Naive thymus-derived CD4-positive, alpha-beta T cell (primary cell): ENCODE results near the gene DYNC2LI1. TPM values are rescaled to one million over a fixed set of nuclear protein-coding genes. Genes with fewer than 3 reads are reported as not detected.

Source experiments
- ATAC-seq: fragments of 150-1000 bp; cut with Tn5 transposase; 2 replicates; pipeline ENCODE4 v1.10.0; 2021; ENCODE audit warnings: mild to moderate bottlenecking, moderate library complexity
- CTCF ChIA-PET: fragments of 350-600 bp; sonication (Branson Sonifier 250); formaldehyde crosslinking; loops from one replicate; lab custom pipeline; 2021; ENCODE audit warnings: antibody characterized with exemption; lab: Charles Lee
- POLR2A ChIA-PET: fragments of 350-600 bp; sonication (Branson Sonifier 250); formaldehyde crosslinking; loops from one replicate; lab custom pipeline; 2021; ENCODE audit warnings: antibody characterized with exemption, inconsistent platforms; lab: Charles Lee
- DNase-seq, 9 donors: peaks; one replicate each; pipeline versions ENCODE4 v3.0.0 to v3.0.0-alpha.2; 2020 to 2022; ENCODE audit warnings: mixed read lengths in 1 of 9
- H3K27ac ChIP-seq: one replicate; pipeline ENCODE4 v1.7.0; 2013; ENCODE audit warnings: mild to moderate bottlenecking, low read depth, low read length, moderate library complexity
- H3K27me3 ChIP-seq, 2 donors: one replicate each; pipeline ENCODE4 v1.7.0; 2013; ENCODE audit warnings: low read length in 2 of 2, mild to moderate bottlenecking in 2 of 2, moderate library complexity in 2 of 2; ENCODE audit not compliant: control insufficient read depth in 2 of 2, insufficient read depth in 2 of 2
- H3K36me3 ChIP-seq, 3 experiments: 1 replicate in 2 of 3; 2 replicates in 1 of 3; pipeline ENCODE4 v1.7.0; 2013; ENCODE audit warnings: low read length in 3 of 3, mild to moderate bottlenecking in 3 of 3, moderate library complexity in 1 of 3; ENCODE audit not compliant: insufficient read depth in 3 of 3, control insufficient read depth in 2 of 3
- H3K4me1 ChIP-seq, 2 donors: one replicate each; pipeline ENCODE4 v1.7.0; 2013; ENCODE audit warnings: low read length in 2 of 2, mild to moderate bottlenecking in 2 of 2, moderate library complexity in 1 of 2; ENCODE audit not compliant: control insufficient read depth in 2 of 2, insufficient read depth in 2 of 2
- H3K4me3 ChIP-seq: 2 replicates; pipeline ENCODE4 v1.7.0; 2013; ENCODE audit warnings: mild to moderate bottlenecking, low read length
- H3K9me3 ChIP-seq, 3 experiments: 1 replicate in 2 of 3; 2 replicates in 1 of 3; pipeline ENCODE4 v1.7.0; 2013; ENCODE audit warnings: low read length in 3 of 3; ENCODE audit not compliant: control insufficient read depth in 2 of 3
- H3K27ac Mint-ChIP-seq, 9 donors: one replicate each; pipeline ENCODE4 v1.8.0; 2020 to 2022; ENCODE audit warnings: mixed read lengths in 9 of 9, mild to moderate bottlenecking in 8 of 9, moderate library complexity in 5 of 9, inconsistent platforms in 2 of 9
- H3K27me3 Mint-ChIP-seq, 5 donors: one replicate each; pipeline ENCODE4 v1.8.0; 2021 to 2022; ENCODE audit warnings: mixed read lengths in 5 of 5, mild to moderate bottlenecking in 1 of 5
- H3K36me3 Mint-ChIP-seq, 5 donors: one replicate each; pipeline ENCODE4 v1.8.0; 2020 to 2022; ENCODE audit warnings: mixed read lengths in 5 of 5, mild to moderate bottlenecking in 3 of 5, inconsistent platforms in 1 of 5
- H3K4me1 Mint-ChIP-seq, 7 donors: one replicate each; pipeline ENCODE4 v1.8.0; 2020 to 2022; ENCODE audit warnings: mixed read lengths in 7 of 7, mild to moderate bottlenecking in 3 of 7, inconsistent platforms in 1 of 7
- H3K4me3 Mint-ChIP-seq, 10 donors: one replicate each; pipeline ENCODE4 v1.8.0; 2020 to 2022; ENCODE audit warnings: mild to moderate bottlenecking in 10 of 10, mixed read lengths in 10 of 10, moderate library complexity in 6 of 10, inconsistent platforms in 2 of 10
- H3K9me3 Mint-ChIP-seq, 11 donors: one replicate each; pipeline ENCODE4 v1.8.0; 2020 to 2022; ENCODE audit warnings: mixed read lengths in 11 of 11, mild to moderate bottlenecking in 4 of 11, inconsistent platforms in 1 of 11, moderate library complexity in 1 of 11
- intact Hi-C, 2 donors: fragments of 100-400 bp; cut with micrococcal nuclease; formaldehyde crosslinking; loops; one replicate each; pipeline ENCODE4 v1.15.1; 2023
- polyA plus RNA-seq, 2 donors: library from polyadenylated mRNA; unstranded; fragments of 300-500 nt; fragmentation: Illumina TruSeq; gene quantifications; one replicate each; pipeline ENCODE4 v1.2.3, GENCODE V29; 2021
- total RNA-seq, 6 experiments: library from RNA in 5 of 6; stranded (reverse) in 5 of 6; gene quantifications; 1 replicate in 5 of 6; 2 replicates in 1 of 6; pipeline ENCODE4 v1.2.3 and lab custom pipeline; 2021 to 2026

The DYNC2LI1 gene
- total and polyA plus RNA-seq, 7 experiments from 2014 or later = 1.9 to 7.8 (median 5.4) TPM

DNA sequence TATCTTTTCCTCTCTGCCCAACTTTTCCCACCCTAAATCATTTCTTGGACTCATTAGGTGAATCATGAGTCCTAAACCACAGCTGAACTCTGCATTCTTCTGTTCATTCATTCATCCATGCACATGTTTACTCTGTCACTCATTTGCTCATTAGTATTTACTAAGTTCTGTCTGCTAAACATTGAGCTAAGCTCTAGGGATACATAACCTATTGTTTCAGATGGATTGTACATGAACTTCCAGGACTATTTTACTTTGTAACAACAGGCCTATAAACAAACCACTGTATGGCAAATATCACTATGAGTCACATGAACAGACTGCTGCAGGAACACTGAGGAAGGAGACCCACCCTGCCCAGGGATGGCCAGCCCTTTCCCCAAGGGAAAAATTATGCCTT, 14.6 kb upstream of the DYNC2LI1 start:
- no peak for ATAC-seq
- Histone ChIP-seq H3K27me3 (no peaks in the 10 kb centered on the region), H3K4me1 (no peaks in the 10 kb centered on the region), H3K9me3 (no peaks in the 10 kb centered on the region), H3K4me3 (no peak overlapping the region), H3K36me3 (no peaks in the 10 kb centered on the region), H3K27ac (no peak overlapping the region)
- no peak for DNase-seq
- Mint-ChIP-seq H3K27ac (no peak overlapping the region), H3K4me1 (no peaks in the 10 kb centered on the region), H3K9me3 (no peaks in the 10 kb centered on the region), H3K36me3 (no peaks in the 10 kb centered on the region), H3K27me3 (no peaks in the 10 kb centered on the region), H3K4me3 (no peak overlapping the region)
- POLR2A ChIA-PET = no interaction called here
- intact Hi-C loops = no loop called here
- CTCF ChIA-PET = no interaction called here

DNA sequence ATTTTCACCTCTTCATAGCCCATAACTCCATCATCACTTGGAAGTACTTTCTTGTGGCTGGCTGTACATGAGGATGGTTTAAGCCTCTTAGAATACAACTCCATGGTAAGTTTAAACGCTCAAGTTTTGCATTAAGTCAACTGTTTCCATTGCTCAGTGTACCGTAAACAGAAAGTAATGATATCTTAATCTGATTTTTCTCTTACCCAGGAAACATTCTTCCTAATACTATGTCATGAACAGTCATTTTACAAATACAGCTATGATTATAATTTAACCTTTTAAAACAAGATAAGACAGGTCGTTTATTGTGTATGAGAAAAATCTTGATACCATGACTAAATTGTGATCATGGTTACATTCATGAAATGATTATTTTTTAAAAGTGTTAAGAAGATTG, 11.6 kb upstream of the DYNC2LI1 start:
- ATAC-seq (no peak), DNase-seq (no peak)
- intact Hi-C loops = no loop called here
- H3K4me1 ChIP-seq = no peaks in the 10 kb centered on the region
- POLR2A ChIA-PET = no interaction called here
- no peaks in the 10 kb centered on the region for H3K9me3 ChIP-seq
- no peak overlapping the region for H3K4me3 ChIP-seq
- Mint-ChIP-seq H3K4me3 (no peak overlapping the region), H3K27ac (no peak overlapping the region), H3K36me3 (peaks cover 0 to 7% (median 0%) of the 10 kb centered on the region in 5 donors), H3K4me1 (no peaks in the 10 kb centered on the region), H3K9me3 (no peaks in the 10 kb centered on the region), H3K27me3 (no peaks in the 10 kb centered on the region)
- CTCF ChIA-PET = no interaction called here
- H3K27me3 ChIP-seq = no peaks in the 10 kb centered on the region
- no peak overlapping the region for H3K27ac ChIP-seq
- H3K36me3 ChIP-seq = no peaks in the 10 kb centered on the region

DNA sequence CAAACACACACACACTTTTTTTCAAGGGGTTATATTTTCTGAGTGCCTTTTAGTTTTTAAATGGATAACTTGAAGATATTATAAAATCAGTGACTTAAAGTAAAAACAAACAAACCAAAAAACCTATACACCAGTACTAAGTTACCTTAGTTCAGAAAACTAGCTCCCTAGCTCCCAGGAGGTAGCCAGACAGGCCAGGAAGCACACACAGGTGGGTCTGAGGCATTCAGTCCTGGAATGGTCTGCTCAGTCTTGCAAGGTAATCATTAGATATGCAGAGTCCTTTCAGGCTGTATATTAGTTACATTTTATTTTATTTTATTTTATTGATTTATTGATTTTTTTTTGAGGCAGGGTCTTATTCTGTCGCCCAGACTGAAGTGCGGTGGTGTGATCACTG, 10.7 kb upstream of the DYNC2LI1 start:
- Histone ChIP-seq H3K27me3 (no peaks in the 10 kb centered on the region), H3K27ac (no peak overlapping the region), H3K4me1 (no peaks in the 10 kb centered on the region), H3K9me3 (no peaks in the 10 kb centered on the region), H3K4me3 (no peak overlapping the region), H3K36me3 (no peaks in the 10 kb centered on the region)
- ChIA-PET CTCF (no interaction called here), POLR2A (no interaction called here)
- H3K4me1 Mint-ChIP-seq = no peaks in the 10 kb centered on the region
- intact Hi-C loops = no loop called here
- ATAC-seq = no peak
- no peak overlapping the region for H3K27ac Mint-ChIP-seq
- no peak overlapping the region for H3K4me3 Mint-ChIP-seq
- DNase-seq = no peak
- H3K9me3 Mint-ChIP-seq = no peaks in the 10 kb centered on the region
- H3K27me3 Mint-ChIP-seq = peaks cover 0 to 3% (median 0%) of the 10 kb centered on the region in 5 donors
- H3K36me3 Mint-ChIP-seq = peaks cover 0 to 7% (median 0%) of the 10 kb centered on the region in 5 donors

DNA sequence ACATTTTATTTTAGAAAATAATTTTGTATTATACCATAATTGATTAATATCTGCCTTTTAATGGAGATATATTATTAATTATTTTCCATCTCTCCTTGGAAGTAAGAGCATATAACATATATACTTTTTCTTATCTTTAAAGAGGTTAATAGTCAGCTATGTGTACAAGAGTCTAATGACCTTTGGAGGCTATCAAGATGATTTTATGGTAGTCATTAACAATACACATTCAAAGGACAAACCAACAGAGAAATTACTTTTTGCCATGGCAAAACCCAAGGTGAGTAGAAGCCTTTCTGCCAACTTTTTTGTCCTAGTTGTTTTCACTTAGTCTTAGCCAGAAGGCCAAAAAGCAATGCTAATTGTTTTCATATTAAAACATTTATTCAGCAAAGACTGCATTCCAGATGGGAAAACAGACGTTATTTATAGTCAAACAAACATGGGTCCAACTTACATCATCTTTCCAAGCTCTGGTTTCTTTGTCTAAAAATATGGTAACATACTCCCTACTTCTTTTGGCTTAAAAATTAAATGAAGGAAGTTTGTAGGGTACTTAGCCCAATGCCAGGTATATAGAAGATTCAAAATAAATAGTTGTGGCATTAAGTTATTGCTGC, 9.6 kb upstream of the DYNC2LI1 start:
- ChIA-PET POLR2A (no interaction called here), CTCF (no interaction called here)
- H3K27ac Mint-ChIP-seq = no peak overlapping the region
- H3K4me3 Mint-ChIP-seq = no peak overlapping the region
- no peaks in the 10 kb centered on the region for H3K9me3 ChIP-seq
- H3K4me3 ChIP-seq = no peak overlapping the region
- no peak for ATAC-seq
- H3K4me1 ChIP-seq = no peaks in the 10 kb centered on the region
- H3K36me3 Mint-ChIP-seq = peaks cover 0 to 7% (median 0%) of the 10 kb centered on the region in 5 donors
- H3K27ac ChIP-seq = no peak overlapping the region
- intact Hi-C loops = no loop called here
- no peaks in the 10 kb centered on the region for H3K36me3 ChIP-seq
- H3K27me3 ChIP-seq = no peaks in the 10 kb centered on the region
- DNase-seq = no peak
- H3K27me3 Mint-ChIP-seq = peaks cover 0 to 5% (median 0%) of the 10 kb centered on the region in 5 donors
- H3K9me3 Mint-ChIP-seq = no peaks in the 10 kb centered on the region
- no peaks in the 10 kb centered on the region for H3K4me1 Mint-ChIP-seq

DNA sequence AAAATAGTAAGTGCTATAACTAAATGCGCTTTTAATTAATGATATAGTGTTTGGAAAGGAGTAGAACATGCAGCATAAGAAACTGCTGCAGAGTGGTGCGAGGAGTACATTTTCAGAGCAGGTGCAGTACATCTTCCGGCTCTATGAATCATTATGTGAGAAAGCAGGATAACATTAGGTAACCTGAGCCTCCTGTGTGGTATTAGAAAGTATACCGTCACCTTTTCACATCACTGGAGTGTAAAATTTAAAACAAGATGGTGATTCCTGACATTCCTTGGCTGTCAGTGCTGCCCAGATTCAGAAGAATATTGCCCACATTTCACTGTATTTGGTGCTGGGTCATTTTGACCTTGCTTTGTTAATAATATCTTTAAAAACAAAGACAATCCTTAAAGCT, 7.8 kb upstream of the DYNC2LI1 start:
- H3K36me3 ChIP-seq = no peaks in the 10 kb centered on the region
- H3K9me3 ChIP-seq = no peaks in the 10 kb centered on the region
- no peaks in the 10 kb centered on the region for H3K4me1 Mint-ChIP-seq
- no peak overlapping the region for H3K27ac ChIP-seq
- no peak overlapping the region for H3K27ac Mint-ChIP-seq
- ChIA-PET CTCF (no interaction called here), POLR2A (no interaction called here)
- intact Hi-C loops = no loop called here
- H3K9me3 Mint-ChIP-seq = no peaks in the 10 kb centered on the region
- no peaks in the 10 kb centered on the region for H3K4me1 ChIP-seq
- H3K27me3 ChIP-seq = no peaks in the 10 kb centered on the region
- DNase-seq = no peak
- no peak overlapping the region for H3K4me3 ChIP-seq
- H3K27me3 Mint-ChIP-seq = peaks cover 0 to 5% (median 3%) of the 10 kb centered on the region in 5 donors
- no peak overlapping the region for H3K4me3 Mint-ChIP-seq
- H3K36me3 Mint-ChIP-seq = peaks cover 0 to 9% (median 0%) of the 10 kb centered on the region in 5 donors
- no peak for ATAC-seq

DNA sequence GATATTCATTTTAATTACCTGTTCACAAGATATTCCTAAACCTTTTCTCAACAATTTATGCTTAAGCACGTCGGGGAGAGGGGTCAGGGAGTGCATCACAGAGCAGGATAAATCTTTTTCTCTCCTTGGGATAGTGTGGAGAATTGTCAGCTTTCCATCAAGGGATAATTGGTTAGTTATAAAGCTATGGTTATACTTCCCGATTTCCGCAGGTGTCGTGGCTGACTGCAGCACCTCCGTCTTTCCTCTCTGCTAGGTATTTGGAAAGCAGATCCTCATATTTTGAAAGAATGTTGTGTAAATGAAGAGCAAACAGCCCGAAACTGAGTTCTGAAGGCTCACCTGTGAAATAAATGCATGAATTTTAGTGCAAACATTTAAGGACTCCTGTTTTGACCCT, 778 bp downstream of the DYNC2LI1 start:
- H3K27me3 ChIP-seq = no peaks in the 10 kb centered on the region
- no peaks in the 10 kb centered on the region for H3K36me3 ChIP-seq
- peaks cover 10 to 21% (median 13%) of the 10 kb centered on the region in 7 donors for H3K4me1 Mint-ChIP-seq
- ATAC-seq = no peak
- H3K36me3 Mint-ChIP-seq = peaks cover 0 to 8% (median 4%) of the 10 kb centered on the region in 5 donors
- CTCF ChIA-PET = no interaction called here
- H3K4me3 Mint-ChIP-seq = peak overlapping the region; percentile 92 to 99 (median 96)
- no peaks in the 10 kb centered on the region for H3K9me3 ChIP-seq
- peak overlapping the region in 7 of 9 donors; percentile 7 to 86 (median 72) for H3K27ac Mint-ChIP-seq
- no peak for DNase-seq
- intact Hi-C loops = loop anchor here (1.0 to 10.0 kb wide), 9 partner anchors 137 to 1412 kb away; partner anchors contain the start of genes CAMKMT (in 2 of the 2), PLEKHH2 (in 2 of the 2), PPM1B (in 2 of the 2) and PREPL (in 2 of the 2)
- POLR2A ChIA-PET = no interaction called here
- H3K27ac ChIP-seq = peak overlapping the region; percentile 67
- H3K4me1 ChIP-seq = no peaks in the 10 kb centered on the region
- H3K4me3 ChIP-seq = peak overlapping the region; percentile 75
- no peaks in the 10 kb centered on the region for H3K9me3 Mint-ChIP-seq
- peaks cover 0 to 4% (median 0%) of the 10 kb centered on the region in 5 donors for H3K27me3 Mint-ChIP-seq

DNA sequence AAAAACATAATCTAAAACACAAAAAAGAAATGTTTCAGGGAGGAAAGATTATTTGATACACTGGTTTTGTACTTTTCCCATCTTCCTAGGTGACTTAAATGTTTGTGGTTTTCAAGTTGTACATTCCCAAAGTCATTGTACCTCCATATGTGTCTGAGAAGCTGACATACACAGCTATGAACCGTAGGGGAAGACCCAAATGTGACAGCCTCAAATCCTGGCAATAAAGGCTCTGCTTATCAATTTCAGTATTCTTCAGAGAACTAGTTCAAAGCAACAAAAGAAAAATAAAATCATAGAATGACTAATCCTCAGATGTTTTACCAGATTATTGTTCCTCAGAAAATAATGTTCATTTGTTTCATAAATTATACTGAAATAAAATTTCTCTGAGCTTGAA, 2.5 kb downstream of the DYNC2LI1 start:
- Histone ChIP-seq H3K9me3 (no peaks in the 10 kb centered on the region), H3K4me1 (no peaks in the 10 kb centered on the region), H3K36me3 (no peaks in the 10 kb centered on the region), H3K27ac (no peak overlapping the region), H3K4me3 (no peak overlapping the region), H3K27me3 (no peaks in the 10 kb centered on the region)
- CTCF ChIA-PET = no interaction called here
- Mint-ChIP-seq H3K4me1 (peaks cover 10 to 21% (median 13%) of the 10 kb centered on the region in 7 donors), H3K27me3 (peaks cover 0 to 3% (median 0%) of the 10 kb centered on the region in 5 donors), H3K27ac (no peak overlapping the region), H3K4me3 (no peak overlapping the region), H3K9me3 (no peaks in the 10 kb centered on the region), H3K36me3 (peaks cover 3 to 19% (median 15%) of the 10 kb centered on the region in 5 donors)
- no peak for ATAC-seq
- intact Hi-C loops = loop anchor here (5.0 to 10.0 kb wide), 3 partner anchors 139 to 962 kb away; partner anchors contain the start of genes PLEKHH2 (in 1 of the 2) and THADA (in 1 of the 2)
- POLR2A ChIA-PET = interaction anchor here (0.6 kb wide), 1 partner anchor 21 kb away, joined by 3 read pairs; no protein-coding TSS in a partner anchor
- no peak for DNase-seq
